ENCODE data around the gene FFAR4.

Gene FFAR4

GRCh38 chr10:93601146-93601773, 34.8 kb downstream of the FFAR4 start, which contains the start of gene RBP4:
Gene RBP4 (minus strand): TSS chr10:93601235. CDS start chr10:93601028, 207 bp downstream.
- no peak for DNase-seq

- no peak for DNase-seq
These were observed 35.3 kb downstream of the FFAR4 start for GRCh38 chr10:93601774-93602162.

GRCh38 chr10:93603023-93603422, 36.6 kb downstream of the FFAR4 start:
- DNase-seq, result no peak

GRCh38 chr10:93604146-93604545, 37.7 kb downstream of the FFAR4 start:
- DNase-seq, result no peak

GRCh38 chr10:93608421-93608820, 42.0 kb downstream of the FFAR4 start:
- DNase-seq, result no peak

GRCh38 chr10:93612311-93612710, 45.8 kb downstream of the FFAR4 start, which contains the start of gene PDE6C:
Gene PDE6C (plus strand): TSS chr10:93612537. CDS start chr10:93612726, 189 bp downstream.
- DNase-seq, result no peak

GRCh38 chr10:93613126-93613525, 46.7 kb downstream of the FFAR4 start:
- DNase-seq, result no peak

- DNase-seq, result no peak
These were observed 47.8 kb downstream of the FFAR4 start for GRCh38 chr10:93614101-93614825.

- no peak for DNase-seq
These were observed 49.2 kb downstream of the FFAR4 start for GRCh38 chr10:93615576-93616235.

- no peak for DNase-seq
These were observed 54.5 kb downstream of the FFAR4 start for GRCh38 chr10:93620925-93621324.

GRCh38 chr10:93622942-93623341, 56.5 kb downstream of the FFAR4 start:
- DNase-seq, result no peak

- DNase-seq, result no peak
These were observed 62.4 kb downstream of the FFAR4 start for GRCh38 chr10:93628858-93629257.

- no peak for DNase-seq
These were observed 63.3 kb downstream of the FFAR4 start for GRCh38 chr10:93629647-93630305.

GRCh38 chr10:93630625-93631557, 64.4 kb downstream of the FFAR4 start:
- DNase-seq, result peak in 1 of 2 experiments; percentile 3

Measured in NCI-H446 (cell line).